ENCODE results near the gene ZNF775. TPM values are rescaled to one million over a fixed set of nuclear protein-coding genes. Genes with fewer than 3 reads are reported as not detected.

The ZNF775 gene
- polyA plus RNA-seq, 3 donors: 1.1 to 2.8 (median 1.5) TPM

DNA sequence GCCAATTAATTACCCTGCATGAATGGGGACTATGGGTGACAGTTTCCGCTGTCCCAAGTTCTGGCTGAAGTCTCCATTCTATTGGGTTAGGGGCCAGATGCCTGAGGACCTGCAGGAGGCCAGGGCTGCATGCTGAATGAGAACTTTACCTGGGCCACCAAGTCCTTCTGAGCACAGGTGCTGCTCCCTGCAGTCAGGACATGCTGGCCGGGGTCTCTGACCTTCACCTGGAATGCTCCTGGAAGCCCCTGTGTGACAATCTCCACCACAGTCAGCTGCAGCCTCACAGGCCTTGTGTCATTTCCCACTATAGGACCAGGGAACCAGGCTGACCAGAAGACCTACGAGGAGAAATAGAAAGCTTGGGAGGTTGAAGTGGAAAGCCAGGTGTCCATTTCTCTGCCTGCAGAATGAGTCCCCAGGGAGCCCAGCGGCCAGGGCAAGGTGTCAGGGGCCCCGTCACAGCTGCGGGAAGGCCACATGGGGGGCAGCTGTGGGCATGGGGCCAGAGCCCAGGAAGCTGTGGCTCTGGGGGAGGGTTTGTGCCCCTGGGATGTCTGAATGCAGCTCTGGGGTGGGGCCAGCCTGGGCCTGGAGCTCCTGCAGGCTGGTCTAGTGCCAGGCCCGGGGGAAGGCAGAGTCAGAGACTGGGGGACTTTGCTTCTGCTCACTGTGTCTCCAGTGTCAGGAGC, 65.7 kb downstream of the ZNF775 start:
- H3K27ac ChIP-seq (ENCODE audit: low read depth, low read length): no peak overlapping the region
- 71 to 74% (median 72%) methylated on average over 7 of the region's 7 CpGs for WGBS, 3 donors

GRCh38 chr7:150446288-150446938, 67.3 kb downstream of the ZNF775 start:
- H3K27ac ChIP-seq (ENCODE audit: low read depth, low read length): no peak overlapping the region
- 87 to 100% (median 91%) methylated on average over 2 of the region's 2 CpGs for WGBS, 3 donors

Other genes with a start within 250 kb of the ZNF775 start
- gene LRRC61, start 56.0 kb upstream of the ZNF775 start, polyA plus RNA-seq: 10 to 100 TPM in 1 of 3 donors, 1 to 10 TPM in 2; 1.3 to 12.1 (median 8.6) TPM
- 1 to 10 TPM; 2.0 to 8.4 (median 3.5) TPM for gene ACTR3C, start 55.8 kb upstream of the ZNF775 start, polyA plus RNA-seq
- gene RARRES2, start 37.7 kb upstream of the ZNF775 start, polyA plus RNA-seq: 100 to 1,000 TPM; 206 to 478 (median 353) TPM
- 10 to 100 TPM; 23.1 to 64.3 (median 59.3) TPM for gene REPIN1, start 10.5 kb upstream of the ZNF775 start, polyA plus RNA-seq
- gene GIMAP8, start 71.3 kb downstream of the ZNF775 start, polyA plus RNA-seq: 10 to 100 TPM in 2 of 3 donors, 1 to 10 TPM in 1; 3.6 to 12.7 (median 12.1) TPM
- gene GIMAP7, start 135.5 kb downstream of the ZNF775 start, polyA plus RNA-seq: 10 to 100 TPM in 2 of 3 donors, 1 to 10 TPM in 1; 9.3 to 47.2 (median 43.4) TPM
- gene GIMAP4, start 188.1 kb downstream of the ZNF775 start, polyA plus RNA-seq: 10 to 100 TPM in 2 of 3 donors, 1 to 10 TPM in 1; 9.4 to 47.3 (median 31.1) TPM

Data from adipose tissue (tissue), 3 donors.